Right atrium auricular region (tissue), 2 donors: ENCODE measurements around the gene FCHSD2. TPM values are rescaled to one million over a fixed set of nuclear protein-coding genes. Genes with fewer than 3 reads are reported as not detected.
"Not testable (repeated sequence)": the region's sequence is repeated elsewhere in the genome, so short reads cannot be mapped to it uniquely, and the experiment has no call there.

Experiments
- DNase-seq: peaks from one replicate; pipeline ENCODE4 v3.0.0-alpha.2; 2019; ENCODE audit warnings: low spot score
- H3K27ac ChIP-seq, 2 donors: fragments of 200-600 bp; sonication (generic); 1 replicate in 1 of 2; 2 replicates in 1 of 2; pipeline ENCODE4 v1.5.1; 2016 to 2019
- H3K27me3 ChIP-seq, 2 donors: fragments of 200-600 bp; sonication (generic); one replicate each; pipeline versions ENCODE4 v1.5.1 to v1.6.0; 2017 to 2019
- H3K36me3 ChIP-seq: fragments of 200-600 bp; sonication (generic); one replicate; pipeline ENCODE4 v1.5.1; 2016
- H3K4me1 ChIP-seq, 2 donors: fragments of 200-600 bp; sonication (generic); one replicate each; pipeline versions ENCODE4 v1.5.1 to v1.6.0; 2017 to 2019
- H3K4me3 ChIP-seq, 2 donors: fragments of 200-600 bp; sonication (generic); 1 replicate in 1 of 2; 2 replicates in 1 of 2; pipeline ENCODE4 v1.5.1; 2017 to 2019; ENCODE audit warnings: mild to moderate bottlenecking in 1 of 2, moderate library complexity in 1 of 2
- H3K9me3 ChIP-seq, 2 donors: fragments of 200-600 bp; sonication (generic); one replicate each; pipeline ENCODE4 v1.5.1; 2019
- total RNA-seq, 2 donors: library from RNA; depleted of rRNA; stranded (reverse); fragments of >200 nt; gene quantifications; one replicate each; pipeline ENCODE4 v1.1.0, GENCODE V29; 2016
- TF ChIP-seq, protein P1 (sequence below), 2 donors: fragments of 200-600 bp; sonication (generic); IDR thresholded peaks; one replicate each; pipeline ENCODE4 v1.5.1; 2019; ENCODE audit warnings: antibody characterized with exemption in 2 of 2

Gene FCHSD2
- total RNA-seq, 2 donors from 2014 or later, result 23.9 to 24.0 TPM

DNA sequence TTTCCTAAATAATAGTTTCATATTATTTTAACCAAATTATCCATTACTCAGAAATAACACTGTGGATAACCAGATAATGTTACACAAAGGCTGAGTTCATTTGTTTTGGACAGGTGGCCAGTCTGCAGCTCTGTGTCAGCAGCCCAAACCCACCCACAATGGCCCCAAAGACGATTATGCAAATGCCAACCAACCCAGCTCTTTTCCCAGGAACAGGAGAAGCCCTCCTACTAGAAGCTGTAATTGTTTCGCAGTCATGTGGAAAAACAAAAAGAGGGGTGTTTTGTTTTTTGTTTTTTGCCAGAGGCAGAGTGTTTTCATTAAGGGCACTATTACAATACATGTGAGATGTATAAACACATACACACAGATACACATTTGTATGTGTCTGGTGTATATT, 102.1 kb downstream of the FCHSD2 start:
- TF ChIP-seq, protein P1, sequence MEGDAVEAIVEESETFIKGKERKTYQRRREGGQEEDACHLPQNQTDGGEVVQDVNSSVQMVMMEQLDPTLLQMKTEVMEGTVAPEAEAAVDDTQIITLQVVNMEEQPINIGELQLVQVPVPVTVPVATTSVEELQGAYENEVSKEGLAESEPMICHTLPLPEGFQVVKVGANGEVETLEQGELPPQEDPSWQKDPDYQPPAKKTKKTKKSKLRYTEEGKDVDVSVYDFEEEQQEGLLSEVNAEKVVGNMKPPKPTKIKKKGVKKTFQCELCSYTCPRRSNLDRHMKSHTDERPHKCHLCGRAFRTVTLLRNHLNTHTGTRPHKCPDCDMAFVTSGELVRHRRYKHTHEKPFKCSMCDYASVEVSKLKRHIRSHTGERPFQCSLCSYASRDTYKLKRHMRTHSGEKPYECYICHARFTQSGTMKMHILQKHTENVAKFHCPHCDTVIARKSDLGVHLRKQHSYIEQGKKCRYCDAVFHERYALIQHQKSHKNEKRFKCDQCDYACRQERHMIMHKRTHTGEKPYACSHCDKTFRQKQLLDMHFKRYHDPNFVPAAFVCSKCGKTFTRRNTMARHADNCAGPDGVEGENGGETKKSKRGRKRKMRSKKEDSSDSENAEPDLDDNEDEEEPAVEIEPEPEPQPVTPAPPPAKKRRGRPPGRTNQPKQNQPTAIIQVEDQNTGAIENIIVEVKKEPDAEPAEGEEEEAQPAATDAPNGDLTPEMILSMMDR (IDR thresholded peaks at IDR 0.05), result no peak
- H3K9me3 ChIP-seq, result no peaks in the 10 kb centered on the region
- no peak for DNase-seq

DNA sequence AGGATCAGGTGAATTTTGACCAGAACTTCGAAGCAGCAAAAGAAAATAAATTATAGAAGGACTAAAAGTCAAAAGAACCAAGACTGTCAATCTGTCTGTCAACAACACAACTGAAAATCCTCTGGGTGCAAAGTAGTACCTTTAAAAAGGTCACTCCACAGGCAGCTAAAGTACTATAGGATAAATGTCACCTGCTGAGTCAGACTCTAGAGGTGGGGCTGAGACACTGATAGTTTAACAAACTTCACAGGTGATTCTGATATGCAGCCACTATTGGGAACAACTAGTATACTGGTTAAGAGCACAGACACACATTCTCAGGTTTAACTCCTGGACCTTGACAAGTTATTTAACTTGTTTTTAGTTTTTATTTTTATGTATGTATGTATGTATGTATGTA, 107.3 kb downstream of the FCHSD2 start:
- H3K4me1 ChIP-seq, result no peaks in the 10 kb centered on the region
- TF ChIP-seq, protein P1 (IDR thresholded peaks at IDR 0.05), result no peak
- H3K9me3 ChIP-seq, result no peaks in the 10 kb centered on the region
- no peak for DNase-seq
- no peak overlapping the region for H3K4me3 ChIP-seq
- no peak overlapping the region for H3K27ac ChIP-seq
- H3K27me3 ChIP-seq, result no peaks in the 10 kb centered on the region
- no peaks in the 10 kb centered on the region for H3K36me3 ChIP-seq

More for the DNA sequence above, 102.1 kb downstream of the FCHSD2 start:
- Histone ChIP-seq H3K27me3 (no peaks in the 10 kb centered on the region), H3K36me3 (no peaks in the 10 kb centered on the region), H3K4me1 (no peaks in the 10 kb centered on the region), H3K27ac (no peak overlapping the region), H3K4me3 (no peak overlapping the region)

GRCh38 chr11:73034331-73034730, 107.8 kb downstream of the FCHSD2 start:
- H3K4me1 ChIP-seq, result no peaks in the 10 kb centered on the region
- DNase-seq, result no peak
- no peaks in the 10 kb centered on the region for H3K9me3 ChIP-seq
- H3K27ac ChIP-seq, result no peak overlapping the region
- H3K27me3 ChIP-seq, result no peaks in the 10 kb centered on the region
- TF ChIP-seq, protein P1 (IDR thresholded peaks at IDR 0.05), result no peak
- H3K36me3 ChIP-seq, result no peaks in the 10 kb centered on the region
- no peak overlapping the region for H3K4me3 ChIP-seq

DNA sequence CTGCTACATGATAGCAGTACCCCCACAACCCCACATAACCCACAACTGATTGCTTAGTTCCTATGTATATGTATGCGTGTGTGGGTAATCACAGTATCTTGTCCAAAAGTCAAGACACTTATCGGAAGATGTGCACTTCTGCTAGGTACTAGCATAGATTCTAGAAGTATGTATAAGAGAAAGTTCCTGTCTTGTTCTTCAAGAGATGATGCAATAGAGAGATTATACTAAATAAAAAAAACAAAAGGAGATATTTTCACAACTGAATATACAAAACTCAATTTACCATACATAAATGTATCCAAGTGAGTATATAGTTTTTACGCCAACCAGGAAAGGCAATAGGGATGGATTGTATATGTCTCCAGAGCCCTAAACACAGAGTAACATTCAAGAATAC, 112.0 kb downstream of the FCHSD2 start:
- TF ChIP-seq, protein P1 (IDR thresholded peaks at IDR 0.05), result no peak
- no peak overlapping the region for H3K27ac ChIP-seq
- H3K36me3 ChIP-seq, result no peaks in the 10 kb centered on the region
- H3K9me3 ChIP-seq, result peaks cover 0 to 16% of the 10 kb centered on the region in 2 donors
- no peak overlapping the region for H3K4me3 ChIP-seq
- no peaks in the 10 kb centered on the region for H3K27me3 ChIP-seq
- no peak for DNase-seq
- H3K4me1 ChIP-seq, result no peaks in the 10 kb centered on the region

- Histone ChIP-seq H3K36me3 (no peaks in the 10 kb centered on the region), H3K27me3 (no peaks in the 10 kb centered on the region), H3K4me1 (no peaks in the 10 kb centered on the region), H3K4me3 (no peak overlapping the region), H3K27ac (no peak overlapping the region), H3K9me3 (peaks cover 0 to 23% of the 10 kb centered on the region in 2 donors)
- TF ChIP-seq, protein P1 (IDR thresholded peaks at IDR 0.05), result no peak
- DNase-seq, result no peak
Measured at GRCh38 chr11:73029403-73029802, 112.7 kb downstream of the FCHSD2 start.

DNA sequence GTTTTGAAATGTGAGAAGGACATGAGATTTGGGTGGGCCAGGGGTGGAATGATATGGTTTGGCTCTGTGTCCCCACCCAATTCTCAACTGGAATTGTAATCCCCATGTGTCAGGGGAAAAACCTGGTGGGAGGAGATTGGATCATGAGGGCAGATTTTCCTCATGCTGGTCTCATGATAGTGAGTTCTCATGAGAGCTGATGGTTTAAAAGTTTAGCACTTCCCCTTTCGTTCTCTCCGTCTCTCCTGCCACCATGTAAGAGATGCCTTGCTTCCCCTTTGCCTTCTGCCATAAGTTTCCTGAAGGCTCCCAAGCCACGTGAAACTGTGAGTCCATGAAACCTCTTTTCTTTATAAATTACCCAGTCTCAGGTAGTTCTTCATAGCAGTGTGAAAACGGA, 113.5 kb downstream of the FCHSD2 start:
- Histone ChIP-seq H3K4me1 (no peaks in the 10 kb centered on the region), H3K36me3 (no peaks in the 10 kb centered on the region), H3K4me3 (no peak overlapping the region), H3K27me3 (no peaks in the 10 kb centered on the region), H3K9me3 (peaks cover 0 to 31% of the 10 kb centered on the region in 2 donors), H3K27ac (no peak overlapping the region)
- DNase-seq, result no peak
- TF ChIP-seq, protein P1 (IDR thresholded peaks at IDR 0.05), result no peak

DNA sequence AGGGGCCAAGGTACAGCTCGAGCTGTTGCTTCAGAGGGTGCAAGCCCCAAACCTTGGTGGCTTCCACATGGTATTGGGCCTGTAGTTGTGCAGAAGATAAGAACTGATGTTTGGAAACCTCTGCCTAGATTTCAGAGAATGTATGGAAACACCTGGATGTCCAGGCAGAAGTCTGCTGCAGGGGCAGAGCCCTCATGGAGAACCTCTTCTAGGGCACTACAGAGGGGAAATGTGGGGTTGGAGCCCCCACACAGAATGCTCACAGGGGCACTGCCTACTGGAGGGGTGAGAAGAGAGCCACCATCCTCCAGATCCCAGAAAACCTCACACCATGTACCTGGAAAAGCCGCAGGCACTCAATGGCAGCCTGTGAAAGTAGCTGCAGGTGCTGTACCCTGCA, 114.3 kb downstream of the FCHSD2 start:
- not testable (repeated sequence) for DNase-seq, H3K27ac ChIP-seq, H3K4me1 ChIP-seq, H3K4me3 ChIP-seq, H3K36me3 ChIP-seq, H3K27me3 ChIP-seq
- peaks cover 0 to 37% of the 10 kb centered on the region in 2 donors for H3K9me3 ChIP-seq
